Measurements from ENCODE around the gene MAP1LC3B2. TPM values are rescaled to one million over a fixed set of nuclear protein-coding genes. Genes with fewer than 3 reads are reported as not detected.

MAP1LC3B2 gene
- polyA plus RNA-seq, 1 of the 3 experiments (the other 2 are of a cell fraction): 0.76 TPM

DNA sequence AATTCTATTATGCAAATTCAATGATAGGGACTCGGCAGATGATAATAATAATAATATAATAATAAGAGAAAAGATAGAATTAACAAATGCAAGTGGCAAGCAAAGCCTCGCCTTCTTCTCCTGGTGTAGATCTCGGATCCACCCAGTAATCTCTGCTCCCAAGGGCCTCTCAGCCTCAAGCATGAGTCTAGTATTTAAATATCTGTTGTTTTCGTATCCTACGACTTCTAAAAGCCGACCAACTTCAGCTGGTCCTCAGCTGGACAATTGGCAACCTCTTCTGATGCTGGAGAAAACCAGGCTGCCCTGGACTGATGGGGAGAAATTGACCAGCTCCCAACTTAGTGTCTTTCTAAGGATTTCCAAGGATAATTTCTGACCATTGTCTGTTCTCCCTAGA is 14.0 kb upstream of the MAP1LC3B2 start:
- no peaks in the 10 kb centered on the region for H3K79me2 ChIP-seq (ENCODE audit: insufficient read depth)
- peaks cover 7% of the 10 kb centered on the region for H3F3A ChIP-seq (replicated peaks; ENCODE audit: insufficient read depth)
- H4K20me1 ChIP-seq (ENCODE audit: insufficient read depth): no peaks in the 10 kb centered on the region
- H3K27ac ChIP-seq (ENCODE audit: low read depth in 2 of 2, low read length in 1 of 2): no peak overlapping the region
- no peak for DNase-seq
- no peak overlapping the region for H3K4me2 ChIP-seq
- peaks cover 6 to 7% of the 10 kb centered on the region in 2 experiments; a peak in 3 of 4 replicates for H3K4me1 ChIP-seq (ENCODE audit: control insufficient read depth in 1 of 2, insufficient read depth in 2 of 2, low read depth in 1 of 2, low read length in 1 of 2)
- WGBS (ENCODE audit: low lambda C conversion rate): 80% methylated on average over 6 of the region's 6 CpGs
- H3K9me3 ChIP-seq: no peaks in the 10 kb centered on the region
- no peaks in the 10 kb centered on the region for H3K36me3 ChIP-seq (replicated peaks in 1 of 2; ENCODE audit: control insufficient read depth in 1 of 2, insufficient read depth in 2 of 2, low read length in 1 of 2)
- no peak overlapping the region for H2AFZ ChIP-seq (ENCODE audit: low read depth)
- H3K9me2 ChIP-seq: no peaks in the 10 kb centered on the region
- no peaks in the 10 kb centered on the region for H3K27me3 ChIP-seq (ENCODE audit: insufficient read depth)
- no peak overlapping the region for H3K4me3 ChIP-seq (ENCODE audit: low read depth in 2 of 2, low read length in 1 of 2)
- ChIA-PET CTCF (interaction anchor here (0.9 kb wide), 1 partner anchor 13 kb away, joined by 3 read pairs; no protein-coding TSS in a partner anchor), POLR2A (no interaction called here)
- TF ChIP-seq, protein P1, sequence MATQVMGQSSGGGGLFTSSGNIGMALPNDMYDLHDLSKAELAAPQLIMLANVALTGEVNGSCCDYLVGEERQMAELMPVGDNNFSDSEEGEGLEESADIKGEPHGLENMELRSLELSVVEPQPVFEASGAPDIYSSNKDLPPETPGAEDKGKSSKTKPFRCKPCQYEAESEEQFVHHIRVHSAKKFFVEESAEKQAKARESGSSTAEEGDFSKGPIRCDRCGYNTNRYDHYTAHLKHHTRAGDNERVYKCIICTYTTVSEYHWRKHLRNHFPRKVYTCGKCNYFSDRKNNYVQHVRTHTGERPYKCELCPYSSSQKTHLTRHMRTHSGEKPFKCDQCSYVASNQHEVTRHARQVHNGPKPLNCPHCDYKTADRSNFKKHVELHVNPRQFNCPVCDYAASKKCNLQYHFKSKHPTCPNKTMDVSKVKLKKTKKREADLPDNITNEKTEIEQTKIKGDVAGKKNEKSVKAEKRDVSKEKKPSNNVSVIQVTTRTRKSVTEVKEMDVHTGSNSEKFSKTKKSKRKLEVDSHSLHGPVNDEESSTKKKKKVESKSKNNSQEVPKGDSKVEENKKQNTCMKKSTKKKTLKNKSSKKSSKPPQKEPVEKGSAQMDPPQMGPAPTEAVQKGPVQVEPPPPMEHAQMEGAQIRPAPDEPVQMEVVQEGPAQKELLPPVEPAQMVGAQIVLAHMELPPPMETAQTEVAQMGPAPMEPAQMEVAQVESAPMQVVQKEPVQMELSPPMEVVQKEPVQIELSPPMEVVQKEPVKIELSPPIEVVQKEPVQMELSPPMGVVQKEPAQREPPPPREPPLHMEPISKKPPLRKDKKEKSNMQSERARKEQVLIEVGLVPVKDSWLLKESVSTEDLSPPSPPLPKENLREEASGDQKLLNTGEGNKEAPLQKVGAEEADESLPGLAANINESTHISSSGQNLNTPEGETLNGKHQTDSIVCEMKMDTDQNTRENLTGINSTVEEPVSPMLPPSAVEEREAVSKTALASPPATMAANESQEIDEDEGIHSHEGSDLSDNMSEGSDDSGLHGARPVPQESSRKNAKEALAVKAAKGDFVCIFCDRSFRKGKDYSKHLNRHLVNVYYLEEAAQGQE (IDR thresholded peaks at IDR 0.05; ENCODE audit: low read depth, low read length): no peak
- no peak for TF ChIP-seq TCF12 (IDR thresholded peaks at IDR 0.05)
- TF ChIP-seq RAD21 (IDR thresholded peaks at IDR 0.05; ENCODE audit: low read length): no peak
- TF ChIP-seq POLR2AphosphoS5 (IDR thresholded peaks at IDR 0.05; ENCODE audit: low read depth, low read length): no peak
- TF ChIP-seq NFIC (IDR thresholded peaks at IDR 0.05; ENCODE audit: borderline replicate concordance): no peak
- TF ChIP-seq TEAD4 (IDR thresholded peaks at IDR 0.05; ENCODE audit: borderline replicate concordance, insufficient read depth): no peak
- no peak for TF ChIP-seq MEF2A (IDR thresholded peaks at IDR 0.05; ENCODE audit: borderline replicate concordance, low read depth)
- no peak for TF ChIP-seq FOXM1 (IDR thresholded peaks at IDR 0.05; ENCODE audit: low read depth)
- TF ChIP-seq RXRA (IDR thresholded peaks at IDR 0.05; ENCODE audit: borderline replicate concordance, low read depth): no peak
- no peak for TF ChIP-seq SMC3 (IDR thresholded peaks at IDR 0.05; ENCODE audit: low read depth, low read length)
- no peak for TF ChIP-seq MXI1 (IDR thresholded peaks at IDR 0.05; ENCODE audit: low read depth, low read length)
- TF ChIP-seq JUND (IDR thresholded peaks at IDR 0.05): no peak
- no peak overlapping the region for H3K9ac ChIP-seq

- Histone ChIP-seq H3K4me3 (ENCODE audit: low read depth in 2 of 2, low read length in 1 of 2) (no peak overlapping the region), H2AFZ (ENCODE audit: low read depth) (no peak overlapping the region), H3K79me2 (ENCODE audit: insufficient read depth) (no peaks in the 10 kb centered on the region), H3K4me2 (no peak overlapping the region), H3K9me2 (no peaks in the 10 kb centered on the region), H3K9ac (no peak overlapping the region), H3F3A (replicated peaks; ENCODE audit: insufficient read depth) (no peaks in the 10 kb centered on the region), H4K20me1 (ENCODE audit: insufficient read depth) (no peaks in the 10 kb centered on the region), H3K36me3 (replicated peaks in 1 of 2; ENCODE audit: control insufficient read depth in 1 of 2, insufficient read depth in 2 of 2, low read length in 1 of 2) (no peaks in the 10 kb centered on the region), H3K4me1 (ENCODE audit: control insufficient read depth in 1 of 2, insufficient read depth in 2 of 2, low read depth in 1 of 2, low read length in 1 of 2) (no peaks in the 10 kb centered on the region), H3K27me3 (ENCODE audit: insufficient read depth) (no peaks in the 10 kb centered on the region), H3K9me3 (no peaks in the 10 kb centered on the region), H3K27ac (ENCODE audit: low read depth in 2 of 2, low read length in 1 of 2) (no peak overlapping the region)
- ChIA-PET POLR2A (no interaction called here), CTCF (interaction anchor here (0.9 kb wide), 1 partner anchor 14 kb away, joined by 3 read pairs; no protein-coding TSS in a partner anchor)
- TF ChIP-seq CHD2 (IDR thresholded peaks at IDR 0.05; ENCODE audit: low read length, partially characterized antibody): no peak
- WGBS (ENCODE audit: low lambda C conversion rate): 81% methylated on average over 6 of the region's 6 CpGs
- DNase-seq: no peak
Observed at GRCh38 chr12:116545936-116546335, 13.2 kb upstream of the MAP1LC3B2 start.

All from SK-N-SH (cell line).